HG02852 (cell line): ENCODE measurements around the gene MARCKSL1.

Experiments used
- ATAC-seq: cut with Tn5 transposase; IDR thresholded peaks from one replicate; pipeline ENCODE4 v1.9.1; 2021; ENCODE audit warnings: mild to moderate bottlenecking, moderate library complexity; ENCODE audit not compliant: unreplicated experiment

Gene MARCKSL1

DNA sequence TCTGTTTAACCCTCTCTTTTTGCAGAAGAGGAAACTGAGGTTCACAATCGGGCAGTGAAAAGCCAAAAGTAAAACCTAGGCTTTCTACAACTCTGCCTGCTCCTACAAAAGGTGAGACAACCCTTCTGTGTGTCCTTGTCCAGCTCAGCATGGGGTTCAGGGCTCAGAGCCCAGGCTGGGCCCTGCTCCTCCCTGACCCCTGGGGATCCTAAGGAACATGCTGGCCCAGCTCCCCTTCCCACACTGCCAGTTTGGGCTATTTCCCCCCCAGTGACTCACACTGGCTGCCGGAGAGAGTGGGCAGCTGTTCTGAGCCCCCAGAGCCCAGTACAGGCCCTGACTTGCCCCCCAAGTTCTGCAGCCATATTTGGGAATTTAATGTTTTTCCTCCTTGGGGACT, 17.4 kb upstream of the MARCKSL1 start:
- no peak for ATAC-seq

DNA sequence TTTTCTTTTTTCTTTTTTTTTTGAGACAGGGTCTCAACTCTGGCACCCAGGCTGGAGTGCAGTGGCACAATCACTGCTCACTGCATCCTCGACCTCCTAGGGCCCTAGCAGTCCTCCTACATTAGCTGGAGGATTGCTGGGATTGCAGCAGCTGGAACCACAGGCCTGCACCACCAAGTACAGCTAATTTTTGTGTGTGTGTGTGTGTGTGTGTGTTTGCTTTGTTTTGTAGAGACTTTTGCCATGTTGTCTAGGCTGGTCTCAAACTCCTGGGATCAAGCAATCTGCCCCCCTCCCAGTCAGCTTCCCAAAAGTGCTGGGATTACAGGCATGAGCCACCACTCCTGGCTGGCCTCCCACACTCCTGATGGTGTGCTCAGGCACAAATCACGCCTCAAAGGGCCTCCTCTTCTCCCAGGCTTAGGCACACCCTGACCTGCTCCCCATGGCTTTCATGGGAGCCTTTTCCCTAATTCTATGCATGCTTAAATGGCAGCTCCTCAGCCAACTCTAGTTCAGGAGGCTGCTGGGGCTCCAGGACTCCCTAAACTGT, 16.9 kb upstream of the MARCKSL1 start:
- no peak for ATAC-seq

- ATAC-seq, result no peak
Measured at GRCh38 chr1:32352239-32352745, 16.3 kb upstream of the MARCKSL1 start.

- peak; percentile 81 for ATAC-seq
Measured at GRCh38 chr1:32351399-32352238, 15.6 kb upstream of the MARCKSL1 start.

DNA sequence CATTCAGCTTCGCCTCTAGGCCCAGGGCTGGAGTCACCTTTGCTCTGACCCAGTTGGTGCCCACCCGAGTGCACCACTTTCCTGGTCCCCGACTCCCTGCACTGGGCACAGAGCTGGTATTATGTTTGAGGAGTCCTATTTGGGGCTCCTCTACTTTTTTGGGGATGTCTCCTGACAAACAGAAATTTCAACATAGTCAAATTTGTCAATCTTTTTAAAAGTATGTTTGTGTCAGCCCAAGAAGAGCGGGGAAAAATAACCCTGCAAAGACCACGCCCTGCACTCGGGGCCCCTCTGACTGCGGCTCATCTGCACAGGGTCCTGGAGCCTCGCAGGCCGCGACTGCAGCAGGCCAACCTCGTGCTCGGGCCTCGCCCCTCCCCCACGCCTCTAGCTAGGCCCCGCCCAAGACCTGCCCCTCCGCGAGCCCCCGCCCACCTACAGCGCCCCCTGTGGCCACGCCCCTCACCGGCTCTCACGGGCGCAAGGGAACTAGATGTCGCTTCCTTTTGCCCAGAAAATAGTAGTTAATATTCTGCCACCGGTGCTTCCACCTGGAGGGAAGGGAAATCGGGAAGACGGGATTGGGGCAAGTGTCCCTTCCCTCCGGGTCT, 14.9 kb upstream of the MARCKSL1 start:
- ATAC-seq, result peak; percentile 33

DNA sequence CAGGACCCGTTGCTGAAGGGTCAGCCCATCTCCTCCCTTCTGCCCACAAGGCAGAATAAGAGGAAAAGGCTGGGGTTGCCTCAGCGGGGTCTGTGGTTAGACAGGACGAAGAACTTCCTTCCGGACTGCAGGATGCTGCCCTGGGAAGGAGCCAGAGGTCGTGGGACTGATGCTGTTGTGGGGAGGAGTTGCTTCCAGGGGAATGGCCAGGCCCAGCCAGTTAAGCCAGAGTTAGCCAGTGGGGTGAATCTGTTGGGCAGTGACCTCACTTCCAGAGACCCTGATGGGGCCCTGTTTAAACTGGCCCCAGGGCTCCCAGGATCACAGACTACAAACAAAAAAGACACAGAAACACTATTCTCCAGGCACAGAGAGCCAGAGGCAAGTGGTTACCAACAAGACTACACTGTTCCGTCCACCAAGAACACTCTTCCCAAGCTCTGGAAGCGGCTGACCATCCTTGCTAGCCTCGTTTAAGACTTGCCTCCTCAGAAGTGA, 13.2 kb upstream of the MARCKSL1 start:
- ATAC-seq, result no peak

- no peak for ATAC-seq
Measured at GRCh38 chr1:32346532-32347157, 10.6 kb upstream of the MARCKSL1 start.

DNA sequence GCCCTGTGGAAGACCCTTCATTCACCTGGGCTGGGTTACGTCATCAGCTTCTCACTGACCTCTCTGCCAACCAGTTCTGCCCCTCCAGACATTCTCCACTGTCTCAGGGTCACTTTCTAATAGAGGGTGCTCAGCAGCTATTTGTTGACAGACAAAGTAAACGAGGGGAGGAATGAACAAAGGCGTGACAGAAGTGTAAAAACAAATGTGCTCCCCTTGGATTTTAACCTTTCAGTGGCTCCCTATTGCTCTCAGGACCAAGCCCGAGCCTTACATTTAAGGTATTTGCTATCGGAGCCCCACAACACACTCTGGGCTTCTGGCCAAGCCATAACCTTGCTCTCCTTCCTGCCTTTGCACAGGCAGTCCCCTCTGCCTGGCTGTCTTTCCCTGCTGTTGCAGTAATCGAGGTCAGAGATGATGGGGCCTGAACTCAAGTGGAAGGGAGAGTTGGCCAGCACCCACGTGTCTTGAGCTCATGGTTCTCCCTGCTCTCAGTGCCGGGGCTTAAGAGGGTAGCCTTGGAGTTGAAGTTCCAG, 9.3 kb upstream of the MARCKSL1 start:
- no peak for ATAC-seq

GRCh38 chr1:32342704-32343103, 6.7 kb upstream of the MARCKSL1 start:
- ATAC-seq, result no peak

DNA sequence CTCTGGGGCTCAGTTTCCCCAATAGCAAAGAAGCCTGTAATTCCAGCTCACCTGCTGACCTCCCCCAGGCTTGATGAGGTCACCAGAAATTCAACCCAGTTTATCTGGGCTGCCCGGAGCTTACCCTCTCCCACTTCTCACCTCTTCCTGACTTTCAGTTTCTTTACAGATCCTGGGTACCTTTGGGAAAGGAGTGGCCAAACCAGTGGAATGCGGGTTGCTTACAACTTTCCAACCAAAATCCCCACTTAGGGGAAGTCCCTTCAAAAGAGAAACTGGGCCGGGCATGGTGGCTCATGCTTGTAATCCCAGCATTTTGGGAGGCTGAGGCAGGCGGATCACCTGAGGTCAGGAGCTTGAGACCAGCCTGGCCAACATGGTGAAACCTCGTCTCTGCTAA, 5.9 kb upstream of the MARCKSL1 start:
- ATAC-seq, result no peak

DNA sequence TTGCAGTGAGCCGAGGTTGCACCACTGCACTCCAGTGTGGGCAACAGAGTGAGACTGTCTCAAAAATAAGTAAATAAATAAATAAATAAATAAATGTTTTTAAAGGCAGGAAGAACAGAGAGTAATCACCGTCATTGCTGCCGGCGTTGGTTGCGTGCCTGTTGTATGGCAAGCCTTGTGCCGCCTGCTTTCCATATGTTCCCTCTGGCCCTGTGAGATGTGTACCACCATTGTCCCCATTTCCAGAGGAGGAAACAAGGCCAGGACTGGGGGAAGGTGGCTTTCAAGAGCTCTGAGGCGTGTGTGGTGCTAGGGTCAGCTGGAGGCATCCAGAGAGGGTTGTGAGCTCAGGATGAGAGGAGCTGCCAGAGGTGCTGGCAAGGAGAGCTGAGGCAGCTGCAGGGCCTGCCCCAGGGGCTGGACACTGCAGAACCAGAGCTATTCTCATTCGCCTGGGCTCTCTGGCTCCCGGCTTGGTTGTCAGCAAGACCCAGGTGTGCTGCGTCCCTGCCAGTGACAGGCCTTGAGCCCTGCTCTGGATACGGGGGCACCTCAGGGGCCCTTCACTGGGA, 5.2 kb upstream of the MARCKSL1 start:
- ATAC-seq, result no peak

DNA sequence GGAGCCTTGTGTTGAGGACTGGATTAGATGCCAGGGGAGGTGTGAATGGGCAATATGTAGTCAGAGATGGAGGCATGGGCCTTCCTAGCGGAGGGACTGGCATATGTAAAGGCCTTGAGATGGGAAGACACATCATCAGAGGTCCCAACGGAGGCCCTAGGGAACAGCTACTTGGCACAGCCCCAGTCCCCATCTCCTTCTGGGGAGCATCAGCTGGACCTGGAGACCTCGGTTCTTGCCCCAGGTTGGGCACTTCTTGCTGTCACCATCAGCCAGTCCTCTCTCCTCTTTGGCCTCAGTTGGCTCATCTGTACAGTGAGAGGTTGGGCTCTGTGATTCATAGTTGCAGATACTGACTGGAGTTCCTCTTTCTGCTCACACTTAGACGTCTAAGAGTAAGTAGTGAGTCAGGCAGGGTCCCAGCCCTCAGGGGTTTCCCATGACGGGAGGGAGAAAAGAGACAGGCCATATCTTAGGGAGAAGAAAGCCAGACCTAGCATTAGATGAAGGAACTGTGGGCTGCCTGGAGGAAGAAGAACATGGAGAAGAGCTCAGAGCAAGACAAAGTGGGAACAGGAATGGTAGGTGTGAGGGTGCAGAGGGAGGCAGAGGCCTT, 3.4 kb upstream of the MARCKSL1 start:
- ATAC-seq, result no peak

DNA sequence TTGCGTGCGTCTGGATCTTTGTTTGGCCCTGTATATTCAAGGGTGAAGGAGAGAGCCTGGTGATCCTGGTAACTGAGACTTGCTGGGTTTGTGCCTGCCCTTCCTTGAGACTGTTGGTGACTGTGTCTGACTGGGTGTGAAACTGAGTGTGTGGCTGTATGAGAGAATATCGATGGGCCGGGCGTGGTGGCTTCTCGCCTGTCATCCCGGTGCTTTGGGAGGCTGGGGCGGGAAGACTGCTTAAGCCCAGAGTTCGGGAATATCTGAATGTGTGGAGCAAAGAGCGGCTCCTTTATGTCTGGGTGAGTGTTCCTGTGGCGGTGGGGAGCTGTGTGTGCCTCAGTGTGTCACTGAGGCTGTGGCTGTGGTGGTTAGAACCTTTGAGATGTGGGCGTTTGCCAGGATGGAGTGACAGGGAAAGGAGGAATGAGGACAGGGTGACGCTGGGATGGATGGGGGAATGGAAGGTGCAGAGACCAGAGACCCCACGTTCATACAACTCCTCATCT, 2.7 kb upstream of the MARCKSL1 start:
- ATAC-seq, result no peak

- ATAC-seq, result no peak
Measured at GRCh38 chr1:32337855-32338636, 2.0 kb upstream of the MARCKSL1 start.

DNA sequence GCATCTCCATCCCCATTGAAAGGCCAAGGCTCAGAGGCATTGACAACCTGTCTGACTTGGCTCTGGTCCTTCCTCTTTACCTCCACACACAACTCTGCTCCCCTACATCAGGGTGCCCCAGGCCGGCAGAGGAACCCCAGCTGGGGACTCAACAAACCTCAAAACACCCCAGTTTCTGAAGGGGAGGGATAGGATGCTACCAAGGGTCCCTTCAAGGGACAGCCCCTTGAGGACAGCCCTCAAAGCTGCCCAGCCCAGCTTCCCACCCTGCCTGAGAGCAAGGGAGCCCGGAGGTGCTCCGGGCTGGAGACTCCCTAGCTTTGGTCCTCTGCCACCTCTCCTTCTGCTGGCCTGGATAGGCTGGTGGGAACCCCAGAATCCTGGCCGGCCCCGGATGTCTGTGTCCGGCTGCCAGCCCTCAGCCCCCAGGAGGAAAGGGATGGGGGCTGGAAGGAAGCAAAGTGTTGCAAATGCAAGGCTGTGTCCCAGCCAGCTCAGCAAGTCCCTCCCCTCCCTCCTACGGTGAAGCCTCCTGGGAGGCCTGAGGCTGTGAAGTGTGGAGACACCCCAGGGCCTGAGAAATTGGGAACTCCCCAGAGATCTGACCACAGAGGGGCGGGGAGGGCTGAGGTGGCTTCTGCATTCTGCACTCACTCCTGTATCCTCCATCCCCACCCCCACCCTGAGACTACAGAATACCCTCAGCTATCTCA, 1.1 kb upstream of the MARCKSL1 start:
- ATAC-seq, result peak; percentile 34

DNA sequence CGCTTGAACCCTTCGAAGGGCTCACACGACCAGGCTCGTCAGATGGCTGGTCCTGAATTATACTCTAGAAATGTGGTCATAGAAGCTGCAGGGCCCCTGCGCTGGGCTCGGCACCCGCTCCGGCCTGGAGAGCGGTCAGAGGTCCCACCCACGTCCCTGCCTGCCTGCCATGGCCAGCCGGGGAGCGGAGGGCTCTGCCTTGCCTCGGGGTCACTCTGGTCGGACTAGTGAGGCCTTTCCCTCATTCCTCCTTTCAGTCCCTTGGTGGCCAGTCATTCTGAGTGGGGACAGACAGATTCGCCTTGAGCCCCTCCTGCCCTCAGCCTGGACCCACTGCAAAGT, 529 bp upstream of the MARCKSL1 start:
- no peak for ATAC-seq

DNA sequence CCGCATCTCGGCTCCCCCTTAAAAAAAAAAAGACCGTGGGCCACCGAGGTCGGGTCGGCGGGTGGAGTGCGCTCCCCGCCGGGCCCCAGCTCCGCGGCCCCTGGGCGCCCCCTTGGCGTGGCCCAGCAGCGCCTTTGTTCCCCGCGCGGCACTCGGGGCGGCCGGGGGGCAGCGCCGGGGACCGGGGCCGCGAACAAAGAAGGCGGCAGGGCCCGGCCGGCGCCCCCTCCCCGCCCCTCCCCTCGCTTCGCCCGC, 571 bp downstream of the MARCKSL1 start:
- peak; percentile 2 for ATAC-seq

DNA sequence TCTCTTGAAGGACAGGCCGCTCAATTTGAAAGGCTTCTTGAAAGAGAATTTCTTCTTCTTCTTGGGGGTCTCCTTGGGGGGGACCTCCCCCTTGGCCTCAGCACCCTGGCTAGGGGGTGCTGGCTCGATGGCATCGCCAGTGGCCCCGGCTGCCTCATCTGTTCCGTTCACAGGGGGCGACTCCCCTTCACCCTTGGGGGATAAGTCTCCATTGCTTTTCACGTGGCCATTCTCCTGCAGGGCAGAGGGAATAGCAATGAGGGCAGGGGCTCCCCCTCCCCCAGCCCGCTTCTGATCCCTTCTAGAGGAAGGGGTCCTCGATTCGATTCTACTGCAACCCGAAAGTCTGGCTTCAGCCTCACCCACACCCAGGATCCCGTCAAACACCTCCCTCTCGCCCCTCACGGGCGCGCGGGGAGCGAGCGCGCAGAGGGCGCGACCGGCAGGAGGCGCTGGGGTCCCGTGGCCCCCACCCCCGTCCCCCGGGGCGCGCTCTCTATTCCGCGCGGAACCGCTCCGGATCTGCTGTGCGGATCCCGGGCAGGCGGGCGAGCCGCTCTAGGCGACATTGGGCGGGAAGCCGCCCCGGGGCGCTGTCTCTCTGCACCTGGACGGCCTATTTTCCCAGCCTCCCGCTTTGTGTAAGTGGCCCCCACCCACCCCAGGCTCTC, 1.0 kb downstream of the MARCKSL1 start:
- peak; percentile 15 for ATAC-seq
